Measurements from ENCODE around the gene PTN.
"Not testable (repeated sequence)": the region's sequence is repeated elsewhere in the genome, so short reads cannot be mapped to it uniquely, and the experiment has no call there.

Gene PTN

GRCh38 chr7:137262599-137262998 is 80.9 kb downstream of the PTN start:
- no peak for DNase-seq

GRCh38 chr7:137258552-137258951 is 85.0 kb downstream of the PTN start:
- DNase-seq = no peak

GRCh38 chr7:137254766-137255165 is 88.8 kb downstream of the PTN start:
- DNase-seq = no peak

GRCh38 chr7:137245890-137246289 is 97.6 kb downstream of the PTN start:
- DNase-seq = no peak

- DNase-seq = no peak
Observed at GRCh38 chr7:137245186-137245585, 98.3 kb downstream of the PTN start.

- no peak for DNase-seq
Observed at GRCh38 chr7:137243741-137244140, 99.8 kb downstream of the PTN start.

GRCh38 chr7:137242616-137243015 is 100.9 kb downstream of the PTN start:
- DNase-seq = no peak

- no peak for DNase-seq
Observed at GRCh38 chr7:137241655-137242360, 101.7 kb downstream of the PTN start.

- not testable (repeated sequence) for DNase-seq
Observed at GRCh38 chr7:137239186-137239585, 104.3 kb downstream of the PTN start.

- DNase-seq = no peak
Observed at GRCh38 chr7:137235434-137235833, 108.1 kb downstream of the PTN start.

- no peak for DNase-seq
Observed at GRCh38 chr7:137231167-137231566, 112.4 kb downstream of the PTN start.

- no peak for DNase-seq
Observed at GRCh38 chr7:137221467-137221866, 122.1 kb downstream of the PTN start.

- DNase-seq = no peak
Observed at GRCh38 chr7:137213744-137214143, 129.8 kb downstream of the PTN start.

- DNase-seq = no peak
Observed at GRCh38 chr7:137209151-137209817, 134.2 kb downstream of the PTN start.

- no peak for DNase-seq
Observed at GRCh38 chr7:137206770-137207169, 136.8 kb downstream of the PTN start.

GRCh38 chr7:137204246-137204645 is 139.3 kb downstream of the PTN start:
- DNase-seq = no peak

- DNase-seq = no peak
Observed at GRCh38 chr7:137203351-137203750, 140.2 kb downstream of the PTN start.

- DNase-seq = no peak
Observed at GRCh38 chr7:137196648-137197047, 146.9 kb downstream of the PTN start.

GRCh38 chr7:137195996-137196395 is 147.5 kb downstream of the PTN start:
- no peak for DNase-seq

GRCh38 chr7:137181619-137182018 is 161.9 kb downstream of the PTN start:
- not testable (repeated sequence) for DNase-seq
